IMR-90 (cell line): Measurements from ENCODE around the gene FKBP7. TPM values are rescaled to one million over a fixed set of nuclear protein-coding genes. Genes with fewer than 3 reads are reported as not detected.
"Not testable (repeated sequence)": the region's sequence is repeated elsewhere in the genome, so short reads cannot be mapped to it uniquely, and the experiment has no call there.

Source experiments
- ATAC-seq: fragments of 200-7000 bp; cut with Tn5 transposase; 2 replicates; pipeline ENCODE4 v1.9.1; 2020; ENCODE audit warnings: low read depth, mild to moderate bottlenecking, moderate library complexity
- BruUV-seq: library from RNA; stranded (reverse); fragments of 400-500 nt; replicated peaks from 2 replicates; lab custom pipeline; 2021; lab: Mats Ljungman, UMichigan
- CTCF ChIA-PET: fragments of 300-600 bp; formaldehyde crosslinking; extraction: SDS; loops from one replicate; lab custom pipeline; 2021; ENCODE audit warnings: antibody characterized with exemption; lab: Yijun Ruan, JAX
- POLR2A ChIA-PET: fragments of 300-600 bp; sonication (Branson Sonifier 250); formaldehyde crosslinking; loops from one replicate; lab custom pipeline; 2022; ENCODE audit warnings: antibody characterized with exemption; ENCODE audit not compliant: unreplicated experiment; lab: Charles Lee
- DNase-seq: peaks from one replicate; pipeline ENCODE4 v3.0.0; 2013
- H2AFZ ChIP-seq: replicated peaks from 2 replicates; pipeline ENCODE3; 2013; ENCODE audit warnings: low read length, mild to moderate bottlenecking; ENCODE audit not compliant: poor library complexity
- H2AK5ac ChIP-seq: 2 replicates; pipeline ENCODE4 v1.6.1; 2013; ENCODE audit warnings: low read depth, low read length, inconsistent platforms
- H2AK9ac ChIP-seq: replicated peaks from 2 replicates; pipeline ENCODE3; 2013; ENCODE audit warnings: mild to moderate bottlenecking, low read depth, low read length, moderate library complexity; ENCODE audit not compliant: poor library complexity
- H2BK120ac ChIP-seq: 2 replicates; pipeline ENCODE4 v1.6.1; 2013; ENCODE audit warnings: low read depth, low read length, inconsistent platforms
- H2BK15ac ChIP-seq: 3 replicates; pipeline ENCODE4 v1.6.1; 2013; ENCODE audit warnings: low read depth, low read length, inconsistent platforms
- H2BK20ac ChIP-seq: 2 replicates; pipeline ENCODE4 v1.6.1; 2013; ENCODE audit warnings: low read depth, mild to moderate bottlenecking, inconsistent platforms, low read length, moderate library complexity
- H2BK5ac ChIP-seq: 2 replicates; pipeline ENCODE4 v1.6.1; 2013; ENCODE audit warnings: mild to moderate bottlenecking, low read depth, low read length, inconsistent platforms; ENCODE audit not compliant: poor library complexity, severe bottlenecking
- H3K14ac ChIP-seq: replicated peaks from 2 replicates; pipeline ENCODE4 v1.6.1; 2013; ENCODE audit warnings: low read depth, low read length, inconsistent platforms
- H3K18ac ChIP-seq: 2 replicates; pipeline ENCODE4 v1.6.1; 2013; ENCODE audit warnings: low read depth, low read length, control low read depth
- H3K23ac ChIP-seq: 2 replicates; pipeline ENCODE4 v1.6.1; 2013; ENCODE audit warnings: low read depth, low read length, inconsistent platforms
- H3K27ac ChIP-seq: 2 replicates; pipeline ENCODE4 v1.5.1; 2013; ENCODE audit warnings: mild to moderate bottlenecking, control low read depth, low read length; ENCODE audit not compliant: insufficient read depth
- H3K27me3 ChIP-seq: 2 replicates; pipeline ENCODE4 v1.6.1; 2013; ENCODE audit warnings: low read length; ENCODE audit not compliant: control insufficient read depth, insufficient read depth
- H3K36me3 ChIP-seq: 2 replicates; pipeline ENCODE4 v1.6.1; 2013; ENCODE audit warnings: low read length, mixed read lengths; ENCODE audit not compliant: control insufficient read depth, insufficient read depth
- H3K4ac ChIP-seq: 2 replicates; pipeline ENCODE4 v1.6.1; 2013; ENCODE audit warnings: low read depth, low read length, inconsistent platforms
- H3K4me1 ChIP-seq: 2 replicates; pipeline ENCODE4 v1.6.1; 2013; ENCODE audit warnings: low read length, mixed read lengths; ENCODE audit not compliant: control insufficient read depth, insufficient read depth
- H3K4me2 ChIP-seq: 2 replicates; pipeline ENCODE4 v1.6.1; 2013; ENCODE audit warnings: low read depth, mild to moderate bottlenecking, control low read depth, low read length, moderate library complexity
- H3K4me3 ChIP-seq: 2 replicates; pipeline ENCODE4 v1.5.1; 2013; ENCODE audit warnings: low read depth, mild to moderate bottlenecking, control low read depth, low read length, moderate library complexity; ENCODE audit not compliant: insufficient read depth
- H3K56ac ChIP-seq: 2 replicates; pipeline ENCODE4 v1.6.1; 2013; ENCODE audit warnings: low read length, inconsistent platforms; ENCODE audit not compliant: insufficient read depth; ENCODE audit errors: extremely low read depth
- H3K79me1 ChIP-seq, 2 experiments: 2 replicates each; pipeline ENCODE4 v1.6.1; 2013; ENCODE audit warnings: low read length in 2 of 2, inconsistent platforms in 1 of 2, low read depth in 1 of 2
- H3K9ac ChIP-seq: 2 replicates; pipeline ENCODE4 v1.6.1; 2013; ENCODE audit warnings: low read depth, low read length, control low read depth
- H3K9me1 ChIP-seq: 2 replicates; pipeline ENCODE4 v1.6.1; 2013; ENCODE audit warnings: low read length, inconsistent platforms; ENCODE audit not compliant: insufficient read depth
- H3K9me3 ChIP-seq: 2 replicates; pipeline ENCODE4 v1.6.1; 2013; ENCODE audit warnings: low read length; ENCODE audit not compliant: control insufficient read depth, insufficient read depth
- H4K20me1 ChIP-seq: 2 replicates; pipeline ENCODE4 v1.6.1; 2013; ENCODE audit warnings: low read length, inconsistent platforms; ENCODE audit not compliant: insufficient read depth
- H4K5ac ChIP-seq: 2 replicates; pipeline ENCODE4 v1.6.1; 2013; ENCODE audit warnings: mild to moderate bottlenecking, low read depth, low read length, control low read depth
- H4K8ac ChIP-seq, 2 experiments: 2 replicates each; pipeline ENCODE4 v1.6.1; 2013; ENCODE audit warnings: low read depth in 2 of 2, low read length in 2 of 2, control low read depth in 1 of 2, inconsistent platforms in 1 of 2
- H4K91ac ChIP-seq: 2 replicates; pipeline ENCODE4 v1.6.1; 2013; ENCODE audit warnings: low read depth, low read length, inconsistent platforms; ENCODE audit not compliant: insufficient read depth
- BHLHE40 ChIP-seq: fragments of 150-350 bp; IDR thresholded peaks from 2 replicates; pipeline ENCODE4 v1.6.1; 2016; ENCODE audit warnings: mild to moderate bottlenecking, low read depth, low read length
- MAFK ChIP-seq: IDR thresholded peaks from 2 replicates; pipeline ENCODE4 v1.6.1; 2012; ENCODE audit warnings: low read depth, low read length, improper control_type of control experiment
- MAZ ChIP-seq: IDR thresholded peaks from 2 replicates; pipeline ENCODE4 v1.6.1; 2012; ENCODE audit warnings: low read depth, mild to moderate bottlenecking, low read length, improper control_type of control experiment, moderate library complexity, borderline replicate concordance
- NFE2L2 ChIP-seq: fragments of 150-350 bp; IDR thresholded peaks from 2 replicates; pipeline ENCODE4 v1.6.1; 2016; ENCODE audit warnings: low read depth, mild to moderate bottlenecking, low read length
- POLR2A ChIP-seq: IDR thresholded peaks from 2 replicates; pipeline ENCODE4 v1.6.1; 2012; ENCODE audit warnings: mild to moderate bottlenecking, low read depth, low read length
- RAD21 ChIP-seq: IDR thresholded peaks from 2 replicates; pipeline ENCODE4 v1.6.1; 2012; ENCODE audit warnings: low read length, improper control_type of control experiment
- SMC3 ChIP-seq: fragments of 150-350 bp; IDR thresholded peaks from 2 replicates; pipeline ENCODE4 v1.6.1; 2016; ENCODE audit warnings: low read depth, mild to moderate bottlenecking, antibody characterized with exemption, low read length, moderate library complexity
- WGBS, 2 experiments: methylation state at CpG; one replicate each; pipeline versions ENCODE4 v1.1.5 to v1.1.7; 2013; ENCODE audit warnings: missing lambda C conversion rate in 2 of 2; ENCODE audit not compliant: insufficient read length in 1 of 2; ENCODE audit errors: extremely low coverage in 2 of 2; 5-methylcytosine and 5-hydroxymethylcytosine counted together
- dilution Hi-C: fragments of 300-500 bp; cut with HindIII; formaldehyde crosslinking; loops from one replicate; pipeline ENCODE4 v1.14.3; 2018; ENCODE audit warnings: low sequenced_read_pairs; ENCODE audit not compliant: unreplicated experiment
- in situ Hi-C: fragments of 300-500 bp; cut with MboI; formaldehyde crosslinking; loops from 3 replicates; pipeline ENCODE4 v1.14.3; 2019; ENCODE audit warnings: low sequenced_read_pairs, inconsistent platforms, mixed read lengths
- intact Hi-C: fragments of 100-400 bp; cut with micrococcal nuclease; formaldehyde crosslinking; loops from 2 replicates; pipeline ENCODE4 v1.10.0; 2022
- polyA plus RNA-seq, 3 experiments: library from polyadenylated mRNA; depleted of rRNA; stranded (reverse); fragments of >200 nt; gene quantifications; 2 replicates each; pipeline ENCODE4 v1.2.3, GENCODE V29; 2012; ENCODE audit warnings: low replicate concordance in 1 of 3
- total RNA-seq: library from RNA; depleted of rRNA; stranded (reverse); fragments of >200 nt; gene quantifications from 2 replicates; pipeline ENCODE4 v1.2.3, GENCODE V29; 2012
- TF ChIP-seq, protein P1 (sequence below): fragments of 150-350 bp; IDR thresholded peaks from 2 replicates; pipeline ENCODE4 v1.6.1; 2016; ENCODE audit warnings: low read depth, mild to moderate bottlenecking, low read length, moderate library complexity, borderline replicate concordance

FKBP7 gene
- total and polyA plus RNA-seq, 2 of the 4 experiments (the other 2 are of a cell fraction) = 32.6 to 51.0 TPM

DNA sequence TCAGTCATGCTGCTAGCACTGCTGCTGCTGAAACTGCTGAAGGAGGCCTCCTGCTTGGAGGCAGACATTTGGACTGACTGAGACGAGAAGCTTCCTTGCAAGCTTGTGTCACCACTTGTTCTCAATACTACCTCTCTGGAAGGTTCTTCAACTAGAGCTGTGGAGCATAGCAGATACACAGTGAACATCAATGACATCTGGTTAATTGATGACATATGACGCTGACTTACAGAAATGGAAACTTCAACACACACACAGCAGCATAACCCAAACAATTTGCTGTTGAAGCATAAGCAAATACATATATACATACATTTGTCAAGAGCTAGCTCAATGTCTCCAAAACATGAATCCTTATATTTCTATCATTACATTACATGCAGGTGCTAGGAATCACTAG is 49.2 kb upstream of the FKBP7 start (continued):
- TF ChIP-seq, protein P1, sequence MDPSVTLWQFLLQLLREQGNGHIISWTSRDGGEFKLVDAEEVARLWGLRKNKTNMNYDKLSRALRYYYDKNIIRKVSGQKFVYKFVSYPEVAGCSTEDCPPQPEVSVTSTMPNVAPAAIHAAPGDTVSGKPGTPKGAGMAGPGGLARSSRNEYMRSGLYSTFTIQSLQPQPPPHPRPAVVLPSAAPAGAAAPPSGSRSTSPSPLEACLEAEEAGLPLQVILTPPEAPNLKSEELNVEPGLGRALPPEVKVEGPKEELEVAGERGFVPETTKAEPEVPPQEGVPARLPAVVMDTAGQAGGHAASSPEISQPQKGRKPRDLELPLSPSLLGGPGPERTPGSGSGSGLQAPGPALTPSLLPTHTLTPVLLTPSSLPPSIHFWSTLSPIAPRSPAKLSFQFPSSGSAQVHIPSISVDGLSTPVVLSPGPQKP = no peak
- TF ChIP-seq POLR2A = no peak
- TF ChIP-seq MAFK = no peak
- TF ChIP-seq SMC3 = no peak
- no peak for TF ChIP-seq MAZ
- TF ChIP-seq NFE2L2 = no peak

DNA sequence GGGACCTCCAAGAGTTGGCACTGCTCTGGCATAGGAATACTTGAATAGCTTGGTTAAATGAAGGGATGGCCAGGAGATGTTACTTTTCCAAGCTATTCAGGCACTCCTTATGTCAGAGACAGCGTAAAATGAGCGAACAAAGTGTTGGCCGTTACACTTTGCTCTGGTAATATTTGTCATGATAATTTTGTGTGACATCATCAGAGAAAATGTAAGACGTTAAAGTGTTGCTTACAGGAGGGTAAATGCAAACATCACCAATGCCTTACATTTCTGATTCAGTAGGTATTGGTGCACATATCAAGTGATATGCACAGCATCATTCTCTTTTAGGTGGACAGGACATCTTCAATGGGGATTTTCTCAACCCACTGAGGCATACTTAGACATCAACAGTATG is 47.9 kb upstream of the FKBP7 start:
- Histone ChIP-seq H3K14ac (no peak overlapping the region), H2BK5ac (no peak overlapping the region), H4K5ac (no peak overlapping the region), H4K91ac (no peak overlapping the region), H3K4ac (no peak overlapping the region), H3K18ac (no peak overlapping the region), H4K8ac (no peak overlapping the region), H2AK5ac (no peak overlapping the region), H3K36me3 (peaks cover 2% of the 10 kb centered on the region), H3K4me1 (no peaks in the 10 kb centered on the region), H2BK20ac (no peak overlapping the region), H3K9me1 (no peaks in the 10 kb centered on the region; the same call in 1 of the 2 replicates), H2BK120ac (no peak overlapping the region), H3K56ac (no peak overlapping the region), H3K27ac (no peak overlapping the region), H3K9me3 (no peaks in the 10 kb centered on the region), H2BK15ac (no peak overlapping the region), H3K27me3 (no peaks in the 10 kb centered on the region), H3K23ac (no peak overlapping the region), H4K20me1 (no peaks in the 10 kb centered on the region), H3K4me3 (no peak overlapping the region), H2AK9ac (no peak overlapping the region), H3K4me2 (no peak overlapping the region), H3K9ac (no peak overlapping the region), H3K79me1 (peaks cover 15 to 37% of the 10 kb centered on the region in 2 experiments; a peak in 3 of 4 replicates), H2AFZ (no peak overlapping the region)
- ChIA-PET POLR2A (no interaction called here), CTCF (no interaction called here)
- ATAC-seq (no peak), DNase-seq (no peak)
- in situ Hi-C loops (no loop called here), intact Hi-C loops (no loop called here), dilution Hi-C loops (no loop called here)
- no peak for TF ChIP-seq BHLHE40
- no peak for TF ChIP-seq RAD21
- WGBS, 2 experiments = 90% methylated on average over 2 of the region's 4 CpGs; no CpG with 5 or more reads in 1 of the 2 experiments
- no TSS peak for BruUV-seq

DNA sequence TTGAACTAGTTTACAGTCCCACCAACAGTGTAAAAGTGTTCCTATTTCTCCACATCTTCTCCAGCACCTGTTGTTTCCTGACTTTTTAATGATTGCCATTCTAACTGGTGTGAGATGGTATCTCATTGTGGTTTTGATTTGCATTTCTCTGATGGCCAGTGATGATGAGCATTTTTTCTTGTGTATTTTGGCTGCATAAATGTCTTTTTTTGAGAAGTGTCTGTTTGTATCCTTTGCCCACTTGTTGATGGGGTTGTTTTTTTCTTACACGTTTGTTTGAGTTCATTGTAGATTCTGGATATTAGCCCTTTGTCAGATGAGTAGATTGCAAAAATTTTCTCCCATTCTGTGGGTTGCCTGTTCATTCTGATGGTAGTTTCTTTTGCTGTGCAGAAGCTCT is 47.1 kb upstream of the FKBP7 start:
- DNase-seq, H3K27ac ChIP-seq, H4K20me1 ChIP-seq, POLR2A ChIA-PET, H2AFZ ChIP-seq, H3K9me1 ChIP-seq, dilution Hi-C loops, H3K23ac ChIP-seq, BruUV-seq, H3K36me3 ChIP-seq, H2BK20ac ChIP-seq, H3K9me3 ChIP-seq, H2AK5ac ChIP-seq, ATAC-seq, H3K27me3 ChIP-seq, H3K4ac ChIP-seq, in situ Hi-C loops, H4K8ac ChIP-seq, H3K14ac ChIP-seq, H3K4me3 ChIP-seq, H2BK15ac ChIP-seq, H2BK5ac ChIP-seq, H3K18ac ChIP-seq, CTCF ChIA-PET, intact Hi-C loops, H2BK120ac ChIP-seq, H3K4me1 ChIP-seq, H4K5ac ChIP-seq, H3K56ac ChIP-seq, H4K91ac ChIP-seq, H3K9ac ChIP-seq, H2AK9ac ChIP-seq, H3K4me2 ChIP-seq: not testable (repeated sequence)
- WGBS, 2 experiments = no CpG with 5 or more reads among the region's 1 CpG
- H3K79me1 ChIP-seq = peaks cover 15 to 31% of the 10 kb centered on the region in 2 experiments; a peak in 3 of 4 replicates
